Measurements from ENCODE around the gene TMBIM4. TPM values are rescaled to one million over a fixed set of nuclear protein-coding genes. Genes with fewer than 3 reads are reported as not detected.
A peak's percentile ranks its signal among the peaks of the same experiment; 100 is the strongest.
"Not testable (repeated sequence)": the region's sequence is repeated elsewhere in the genome, so short reads cannot be mapped to it uniquely, and the experiment has no call there.

Gene TMBIM4
- 10 to 100 TPM; 50.5 to 64.5 TPM for total RNA-seq

GRCh38 chr12:66169221-66170170 is at the start of gene TMBIM4:
Gene TMBIM4 (minus strand): TSS chr12:66169996. CDS start chr12:66169951, 45 bp downstream.
- peak within 1 kb of the TSS; percentile 96 for H3K4me3 Mint-ChIP-seq
- peaks cover 7% of the 10 kb centered on the region for H3K9me3 Mint-ChIP-seq (ENCODE audit: low read depth)
- peak within 1 kb of the TSS; percentile 99 for H3K27ac Mint-ChIP-seq
- H3K4me1 Mint-ChIP-seq: peaks cover 38% of the 10 kb centered on the region
- CTCF ChIA-PET: interaction anchor here (0.8 to 2.0 kb wide), 8 partner anchors 19 to 198 kb away, joined by 3 to 10 read pairs (median 4); partner anchors contain the start of genes HELB, IRAK3 and LLPH
- peak; percentile 92 for DNase-seq
- peaks cover 44% of the 10 kb centered on the region for H3K36me3 Mint-ChIP-seq
- no peaks in the 10 kb centered on the region for H3K27me3 Mint-ChIP-seq
- ATAC-seq: peak; percentile 87

- no peak for DNase-seq
- CTCF ChIA-PET: no interaction called here
- no peaks in the 10 kb centered on the region for H3K4me1 Mint-ChIP-seq
- no peak overlapping the region for H3K4me3 Mint-ChIP-seq
- no peak for ATAC-seq
- no peak overlapping the region for H3K27ac Mint-ChIP-seq
- H3K27me3 Mint-ChIP-seq: peaks cover 22% of the 10 kb centered on the region
- no peaks in the 10 kb centered on the region for H3K9me3 Mint-ChIP-seq (ENCODE audit: low read depth)
- H3K36me3 Mint-ChIP-seq: no peaks in the 10 kb centered on the region
Observed at GRCh38 chr12:66217342-66217917, 47.6 kb upstream of the TMBIM4 start.

- H3K27ac Mint-ChIP-seq; ATAC-seq; CTCF ChIA-PET; H3K36me3 Mint-ChIP-seq; H3K4me3 Mint-ChIP-seq; H3K4me1 Mint-ChIP-seq; H3K9me3 Mint-ChIP-seq (ENCODE audit: low read depth); DNase-seq: not testable (repeated sequence)
- H3K27me3 Mint-ChIP-seq: peaks cover 40% of the 10 kb centered on the region
Observed at GRCh38 chr12:66213011-66213410, 43.2 kb upstream of the TMBIM4 start.

GRCh38 chr12:66211573-66211972 is 41.8 kb upstream of the TMBIM4 start:
- H3K4me3 Mint-ChIP-seq; H3K27ac Mint-ChIP-seq; H3K9me3 Mint-ChIP-seq (ENCODE audit: low read depth); ATAC-seq; H3K4me1 Mint-ChIP-seq; H3K36me3 Mint-ChIP-seq; DNase-seq; CTCF ChIA-PET: not testable (repeated sequence)
- peaks cover 48% of the 10 kb centered on the region for H3K27me3 Mint-ChIP-seq

GRCh38 chr12:66210840-66211239 is 41.0 kb upstream of the TMBIM4 start:
- Mint-ChIP-seq H3K27me3 (peaks cover 51% of the 10 kb centered on the region), H3K9me3 (ENCODE audit: low read depth) (peaks cover 1% of the 10 kb centered on the region), H3K4me1 (no peaks in the 10 kb centered on the region), H3K27ac (no peak overlapping the region), H3K4me3 (no peak overlapping the region), H3K36me3 (no peaks in the 10 kb centered on the region)
- ATAC-seq (no peak), DNase-seq (no peak)
- CTCF ChIA-PET: no interaction called here

GRCh38 chr12:66206141-66206540 is 36.3 kb upstream of the TMBIM4 start:
- H3K4me3 Mint-ChIP-seq: no peak overlapping the region
- no peaks in the 10 kb centered on the region for H3K36me3 Mint-ChIP-seq
- H3K27me3 Mint-ChIP-seq: peaks cover 40% of the 10 kb centered on the region
- peaks cover 1% of the 10 kb centered on the region for H3K9me3 Mint-ChIP-seq (ENCODE audit: low read depth)
- H3K4me1 Mint-ChIP-seq: peaks cover 7% of the 10 kb centered on the region
- CTCF ChIA-PET: no interaction called here
- no peak overlapping the region for H3K27ac Mint-ChIP-seq
- no peak for ATAC-seq
- no peak for DNase-seq

GRCh38 chr12:66203820-66204219 is 34.0 kb upstream of the TMBIM4 start:
- ATAC-seq (no peak), DNase-seq (no peak)
- H3K4me3 Mint-ChIP-seq: no peak overlapping the region
- H3K9me3 Mint-ChIP-seq (ENCODE audit: low read depth): peaks cover 7% of the 10 kb centered on the region
- no peak overlapping the region for H3K27ac Mint-ChIP-seq
- peaks cover 7% of the 10 kb centered on the region for H3K4me1 Mint-ChIP-seq
- H3K27me3 Mint-ChIP-seq: peaks cover 35% of the 10 kb centered on the region
- CTCF ChIA-PET: no interaction called here
- no peaks in the 10 kb centered on the region for H3K36me3 Mint-ChIP-seq

GRCh38 chr12:66199831-66200509 is 30.2 kb upstream of the TMBIM4 start:
- Mint-ChIP-seq H3K27ac (no peak overlapping the region), H3K4me1 (peaks cover 7% of the 10 kb centered on the region), H3K27me3 (peaks cover 34% of the 10 kb centered on the region), H3K9me3 (ENCODE audit: low read depth) (peaks cover 5% of the 10 kb centered on the region), H3K36me3 (no peaks in the 10 kb centered on the region), H3K4me3 (no peak overlapping the region)
- CTCF ChIA-PET: no interaction called here
- DNase-seq: no peak
- ATAC-seq: no peak

GRCh38 chr12:66199141-66199540 is 29.3 kb upstream of the TMBIM4 start:
- ATAC-seq: no peak
- Mint-ChIP-seq H3K36me3 (no peaks in the 10 kb centered on the region), H3K4me1 (peaks cover 5% of the 10 kb centered on the region), H3K27me3 (peaks cover 35% of the 10 kb centered on the region), H3K27ac (no peak overlapping the region), H3K9me3 (ENCODE audit: low read depth) (peaks cover 5% of the 10 kb centered on the region), H3K4me3 (no peak overlapping the region)
- CTCF ChIA-PET: no interaction called here
- no peak for DNase-seq

- Mint-ChIP-seq H3K36me3 (no peaks in the 10 kb centered on the region), H3K9me3 (ENCODE audit: low read depth) (peaks cover 5% of the 10 kb centered on the region), H3K27me3 (peaks cover 41% of the 10 kb centered on the region), H3K27ac (no peak overlapping the region), H3K4me1 (no peaks in the 10 kb centered on the region), H3K4me3 (no peak overlapping the region)
- ATAC-seq (no peak), DNase-seq (no peak)
- CTCF ChIA-PET: interaction anchor here (0.9 kb wide), 2 partner anchors 21 to 211 kb away, joined by 3 read pairs; no protein-coding TSS in a partner anchor
Observed at GRCh38 chr12:66197495-66197921, 27.7 kb upstream of the TMBIM4 start.

GRCh38 chr12:66196806-66197205 is 27.0 kb upstream of the TMBIM4 start:
- CTCF ChIA-PET: interaction anchor here (0.9 kb wide), 1 partner anchor 211 kb away, joined by 3 read pairs; no protein-coding TSS in a partner anchor
- Mint-ChIP-seq H3K4me3 (no peak overlapping the region), H3K27ac (no peak overlapping the region), H3K4me1 (no peaks in the 10 kb centered on the region), H3K36me3 (no peaks in the 10 kb centered on the region), H3K27me3 (peaks cover 37% of the 10 kb centered on the region), H3K9me3 (ENCODE audit: low read depth) (peaks cover 5% of the 10 kb centered on the region)
- ATAC-seq (no peak), DNase-seq (no peak)

- H3K27ac Mint-ChIP-seq: no peak overlapping the region
- no peak for ATAC-seq
- DNase-seq: no peak
- peaks cover 49% of the 10 kb centered on the region for H3K27me3 Mint-ChIP-seq
- H3K4me3 Mint-ChIP-seq: no peak overlapping the region
- CTCF ChIA-PET: no interaction called here
- H3K9me3 Mint-ChIP-seq (ENCODE audit: low read depth): peaks cover 2% of the 10 kb centered on the region
- no peaks in the 10 kb centered on the region for H3K36me3 Mint-ChIP-seq
- H3K4me1 Mint-ChIP-seq: no peaks in the 10 kb centered on the region
Observed at GRCh38 chr12:66195242-66195641, 25.4 kb upstream of the TMBIM4 start.

GRCh38 chr12:66194122-66194521 is 24.3 kb upstream of the TMBIM4 start:
- Mint-ChIP-seq H3K4me3 (no peak overlapping the region), H3K27ac (no peak overlapping the region), H3K36me3 (no peaks in the 10 kb centered on the region), H3K9me3 (ENCODE audit: low read depth) (no peaks in the 10 kb centered on the region), H3K4me1 (peaks cover 2% of the 10 kb centered on the region), H3K27me3 (peaks cover 54% of the 10 kb centered on the region)
- ATAC-seq (no peak), DNase-seq (no peak)
- CTCF ChIA-PET: no interaction called here

Measured in activated CD8-positive, alpha-beta memory T cell treated with anti-CD3 and anti-CD28 coated beads, Interleukin-2, amount 10 ng/mL, durations not matched to agents 7 days and 5 days (primary cell).